KG1 (cell line): ENCODE measurements around the gene KLHL3.

Experiments
- DNase-seq: peaks from one replicate; lab custom pipeline; 2025; lab: John Stamatoyannopoulos, UW

KLHL3 gene

DNA sequence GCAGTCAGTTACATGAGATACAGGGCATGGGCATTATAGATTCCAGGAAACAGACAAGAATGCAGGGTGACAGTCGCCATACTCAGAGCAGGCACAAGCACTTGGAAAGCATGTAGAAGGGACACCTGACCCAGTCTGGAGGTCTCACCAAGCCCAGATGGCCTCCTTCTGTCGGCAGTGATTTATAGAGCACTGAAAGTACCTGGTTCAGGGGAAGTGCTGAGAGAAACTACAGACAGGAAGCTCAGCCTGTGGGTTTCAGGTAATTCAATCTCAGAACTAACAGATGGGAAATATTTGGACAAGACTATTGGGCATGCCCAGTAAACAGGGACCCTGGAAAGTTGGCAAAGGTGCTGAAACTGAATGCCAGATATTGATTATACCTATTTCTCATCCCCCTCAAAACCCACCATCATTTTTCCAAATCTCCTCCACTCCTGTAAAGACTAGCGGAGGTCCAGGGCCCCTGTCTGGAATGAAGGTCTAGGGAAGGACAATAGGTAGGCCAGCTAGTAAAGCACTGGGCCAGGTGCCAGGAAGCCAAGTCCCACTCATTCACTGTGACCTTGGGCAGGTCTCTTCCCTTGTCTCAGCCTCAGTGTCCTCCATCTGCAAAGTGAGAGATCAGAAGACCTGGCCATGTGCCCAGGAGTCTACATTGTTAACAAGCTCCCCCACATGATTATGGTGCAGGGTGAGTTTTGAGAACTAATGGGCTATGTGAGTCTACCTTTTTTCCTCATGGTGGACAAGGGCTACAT is 26.9 kb downstream of the KLHL3 start:
- DNase-seq = no peak

- DNase-seq = no peak
These were observed 27.8 kb downstream of the KLHL3 start for GRCh38 chr5:137708062-137708461.

DNA sequence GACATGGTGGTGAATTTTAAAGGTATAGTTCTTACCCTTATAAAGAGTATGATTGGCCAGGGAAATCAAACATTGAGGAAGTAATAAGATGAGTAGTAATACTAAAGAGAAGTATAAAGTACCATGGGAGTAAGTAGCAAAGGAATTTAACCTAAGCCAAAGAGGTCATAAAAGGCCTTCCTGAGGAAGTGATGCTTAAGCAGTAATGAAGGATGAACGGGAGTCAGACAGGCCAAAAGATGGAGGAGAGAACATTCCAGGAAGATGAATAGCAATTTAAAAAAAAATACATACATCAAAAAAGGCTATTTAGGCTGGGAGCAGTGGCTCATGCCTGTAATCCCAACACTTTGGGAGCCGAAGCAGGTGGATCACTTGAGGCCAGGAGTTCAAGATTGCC is 29.0 kb downstream of the KLHL3 start:
- no peak for DNase-seq

GRCh38 chr5:137705106-137705505 is 30.8 kb downstream of the KLHL3 start:
- no peak for DNase-seq

- DNase-seq = no peak
These were observed 32.3 kb downstream of the KLHL3 start for GRCh38 chr5:137703565-137703964.

- DNase-seq = no peak
These were observed 35.6 kb downstream of the KLHL3 start for GRCh38 chr5:137700282-137700680.

- DNase-seq = no peak
These were observed 36.3 kb downstream of the KLHL3 start for GRCh38 chr5:137699336-137700281.

DNA sequence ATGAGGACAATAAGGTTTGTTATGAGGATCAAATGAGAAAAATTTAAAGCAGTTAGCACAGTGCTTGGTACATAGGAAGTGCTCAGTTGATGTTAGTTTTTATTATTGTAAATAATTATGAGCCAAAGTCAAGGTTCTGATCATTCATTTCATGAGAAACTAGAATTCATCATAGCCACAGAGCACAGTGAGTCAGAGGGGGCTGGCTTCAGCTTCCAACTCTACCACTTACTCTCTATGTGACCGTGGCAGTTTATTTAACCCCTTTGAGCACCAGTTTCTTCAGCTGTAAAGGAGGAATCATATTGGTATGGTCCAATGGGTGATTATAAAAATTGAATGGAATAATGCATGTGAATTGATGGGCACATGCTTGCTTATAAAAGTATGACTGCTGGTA is 39.4 kb downstream of the KLHL3 start:
- DNase-seq = no peak

GRCh38 chr5:137695651-137696428 is 40.0 kb downstream of the KLHL3 start:
- DNase-seq = no peak

- DNase-seq = no peak
These were observed 41.8 kb downstream of the KLHL3 start for GRCh38 chr5:137693951-137694721.

GRCh38 chr5:137693307-137693950 is 42.5 kb downstream of the KLHL3 start:
- DNase-seq = no peak

DNA sequence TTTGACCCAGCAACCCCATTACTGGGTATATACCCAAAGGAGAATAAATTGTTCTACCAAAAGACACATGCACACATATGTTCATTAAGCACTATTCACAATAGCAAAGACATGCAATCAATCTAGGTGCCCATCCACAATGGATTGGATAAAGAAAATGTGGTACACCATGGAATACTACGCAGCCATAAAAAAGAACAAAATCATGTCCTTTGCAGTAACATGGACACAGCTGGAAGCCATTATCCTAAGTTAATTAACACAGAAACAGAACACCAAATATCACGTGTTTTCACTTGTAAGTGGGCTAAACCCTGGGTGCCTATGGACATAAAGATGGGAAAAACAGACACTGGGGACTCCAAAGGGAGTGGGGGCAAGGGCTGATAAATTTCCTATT is 46.6 kb downstream of the KLHL3 start:
- DNase-seq = no peak

GRCh38 chr5:137688210-137688840 is 47.6 kb downstream of the KLHL3 start:
- no peak for DNase-seq

- no peak for DNase-seq
These were observed 51.1 kb downstream of the KLHL3 start for GRCh38 chr5:137684761-137685160.

GRCh38 chr5:137681191-137681590 is 54.7 kb downstream of the KLHL3 start:
- DNase-seq = no peak

- DNase-seq = no peak
These were observed 56.0 kb downstream of the KLHL3 start for GRCh38 chr5:137679910-137680309.

DNA sequence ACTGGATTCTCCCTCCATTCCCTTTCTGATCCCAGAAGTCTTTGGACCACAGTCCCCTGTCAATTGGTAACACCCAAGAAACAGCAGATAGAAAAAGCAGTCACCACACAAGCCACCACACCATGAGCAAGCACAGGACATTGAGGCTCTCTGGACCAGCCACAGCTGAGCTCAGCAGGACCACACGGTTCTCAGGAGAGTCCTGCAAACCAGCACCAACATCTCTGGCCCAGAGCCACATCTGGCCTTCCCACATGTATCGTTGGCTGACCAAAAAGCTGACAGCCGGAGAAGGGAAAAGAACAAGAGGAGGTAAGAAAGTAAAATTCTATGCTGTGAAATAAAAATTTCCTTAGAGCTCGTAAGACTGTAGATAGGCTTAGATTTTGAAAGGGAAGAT is 56.7 kb downstream of the KLHL3 start:
- no peak for DNase-seq

- DNase-seq = no peak
These were observed 63.0 kb downstream of the KLHL3 start for GRCh38 chr5:137672881-137673280.

DNA sequence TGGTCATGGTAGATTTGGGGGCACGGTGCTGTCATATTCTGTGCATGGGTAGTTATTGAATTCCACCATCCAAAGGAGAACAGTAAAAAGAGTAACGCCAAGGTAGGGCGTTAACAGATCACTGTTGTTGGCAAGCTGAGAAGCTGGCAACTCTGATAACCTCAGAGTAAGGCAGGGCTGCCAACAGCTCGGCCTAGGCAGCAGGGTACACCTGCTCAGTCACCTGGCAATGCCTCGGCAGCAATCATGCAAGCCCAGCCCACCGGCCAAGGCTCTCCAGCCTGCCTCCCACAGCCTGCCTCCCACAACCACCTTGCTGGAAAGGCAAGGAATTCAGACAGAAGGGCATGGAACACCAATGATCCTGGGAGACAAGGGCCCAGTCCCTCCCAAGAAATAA is 63.9 kb downstream of the KLHL3 start:
- no peak for DNase-seq

- no peak for DNase-seq
These were observed 66.1 kb downstream of the KLHL3 start for GRCh38 chr5:137669811-137670210.

DNA sequence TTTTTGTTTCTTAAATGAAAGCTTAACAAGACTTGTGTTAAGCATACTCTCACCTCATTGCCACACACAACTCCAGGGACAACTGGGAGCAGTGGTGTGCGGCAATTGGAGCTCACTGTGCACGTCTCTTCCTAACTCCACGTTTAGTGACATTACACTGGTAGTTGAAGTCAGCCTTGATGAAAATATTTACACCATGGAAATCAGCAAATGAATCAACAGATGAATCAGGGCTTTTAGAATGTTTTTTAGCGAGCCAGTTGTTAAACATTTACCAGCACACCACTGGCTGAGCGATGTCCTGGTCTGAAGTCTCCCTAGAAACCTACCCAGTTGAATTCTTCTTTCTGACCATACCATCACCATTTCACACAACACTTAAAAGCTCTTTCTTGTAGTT is 67.3 kb downstream of the KLHL3 start:
- no peak for DNase-seq
